Choroid plexus epithelial cell (primary cell): ENCODE results near the gene KCNMA1.

Experiments
- DNase-seq: peaks from one replicate; pipeline ENCODE4 v3.0.0-alpha.2; 2010; ENCODE audit warnings: low read depth
- H3K4me3 ChIP-seq: 2 replicates; pipeline ENCODE4 v1.5.1; 2011; ENCODE audit warnings: low read depth, mild to moderate bottlenecking, control low read depth, low read length, moderate library complexity
- TF ChIP-seq, protein P1 (sequence below): conservative IDR thresholded peaks from 2 replicates; pipeline ENCODE4 v1.5.1; 2011; ENCODE audit warnings: low read depth, mild to moderate bottlenecking, control low read depth, inconsistent platforms, low read length, moderate library complexity

KCNMA1 gene

DNA sequence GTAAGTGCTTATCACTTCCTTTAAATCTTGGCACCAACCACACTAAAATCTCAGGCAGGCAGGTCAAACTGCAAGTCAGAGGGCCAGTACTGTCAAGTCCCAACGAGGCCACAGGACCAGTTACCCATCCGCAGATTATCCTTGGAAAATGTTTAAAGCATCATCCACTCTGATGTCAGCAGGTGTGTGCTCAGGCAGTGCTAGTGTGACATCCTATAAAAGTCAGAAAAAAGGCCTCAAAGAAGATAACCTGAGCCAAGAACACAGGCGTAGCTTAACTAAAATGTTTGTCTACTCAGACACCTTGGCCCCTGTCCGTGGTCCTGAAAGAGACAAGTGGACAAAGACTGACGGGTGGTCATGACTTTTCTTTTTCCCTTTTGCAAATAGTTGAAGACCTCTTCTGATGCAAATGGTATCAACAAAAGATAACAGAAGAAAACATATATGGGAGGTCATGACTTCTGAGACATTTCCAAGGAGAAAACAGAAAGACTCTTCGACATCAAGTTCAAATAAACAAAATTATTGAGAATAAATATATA is 309.3 kb downstream of the KCNMA1 start:
- H3K4me3 ChIP-seq, result no peak overlapping the region
- TF ChIP-seq, protein P1, sequence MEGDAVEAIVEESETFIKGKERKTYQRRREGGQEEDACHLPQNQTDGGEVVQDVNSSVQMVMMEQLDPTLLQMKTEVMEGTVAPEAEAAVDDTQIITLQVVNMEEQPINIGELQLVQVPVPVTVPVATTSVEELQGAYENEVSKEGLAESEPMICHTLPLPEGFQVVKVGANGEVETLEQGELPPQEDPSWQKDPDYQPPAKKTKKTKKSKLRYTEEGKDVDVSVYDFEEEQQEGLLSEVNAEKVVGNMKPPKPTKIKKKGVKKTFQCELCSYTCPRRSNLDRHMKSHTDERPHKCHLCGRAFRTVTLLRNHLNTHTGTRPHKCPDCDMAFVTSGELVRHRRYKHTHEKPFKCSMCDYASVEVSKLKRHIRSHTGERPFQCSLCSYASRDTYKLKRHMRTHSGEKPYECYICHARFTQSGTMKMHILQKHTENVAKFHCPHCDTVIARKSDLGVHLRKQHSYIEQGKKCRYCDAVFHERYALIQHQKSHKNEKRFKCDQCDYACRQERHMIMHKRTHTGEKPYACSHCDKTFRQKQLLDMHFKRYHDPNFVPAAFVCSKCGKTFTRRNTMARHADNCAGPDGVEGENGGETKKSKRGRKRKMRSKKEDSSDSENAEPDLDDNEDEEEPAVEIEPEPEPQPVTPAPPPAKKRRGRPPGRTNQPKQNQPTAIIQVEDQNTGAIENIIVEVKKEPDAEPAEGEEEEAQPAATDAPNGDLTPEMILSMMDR, result no peak
- DNase-seq, result peak; percentile 63

DNA sequence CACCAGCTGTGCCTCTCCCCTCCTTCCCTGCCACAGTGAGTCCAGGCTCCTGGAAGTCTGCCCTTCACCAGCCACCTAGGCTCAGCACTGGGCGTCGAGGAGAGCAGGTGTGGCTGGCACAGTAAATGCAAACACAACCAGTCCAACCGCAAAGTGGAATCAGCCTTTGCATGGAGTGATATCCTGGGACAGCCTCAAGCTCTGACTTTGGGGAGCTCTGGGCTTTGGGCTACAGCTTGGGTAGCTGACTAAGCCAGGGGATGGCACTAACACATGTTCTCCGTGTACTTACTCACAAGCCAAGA is 312.4 kb downstream of the KCNMA1 start:
- DNase-seq, result no peak
- H3K4me3 ChIP-seq, result no peak overlapping the region
- TF ChIP-seq, protein P1, result no peak

DNA sequence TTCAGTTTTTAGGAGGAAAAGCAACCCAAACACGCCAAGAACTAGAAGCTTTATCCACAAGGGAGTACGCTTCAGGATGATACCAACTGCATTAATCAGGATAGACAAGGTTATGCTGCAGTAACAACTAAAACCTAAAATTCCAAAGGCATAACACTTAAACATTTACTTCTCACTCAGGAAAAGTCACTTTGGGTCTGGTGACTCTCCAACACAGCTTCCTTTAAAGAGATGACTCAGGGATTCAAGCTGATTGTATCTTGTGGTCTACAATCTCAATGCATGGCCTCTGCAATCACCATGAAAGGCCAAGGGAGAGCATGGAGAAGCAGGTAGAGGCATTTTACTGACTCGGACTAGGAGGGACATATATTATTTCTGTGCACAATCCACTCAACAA is 315.8 kb downstream of the KCNMA1 start:
- TF ChIP-seq, protein P1, result no peak
- DNase-seq, result no peak

DNA sequence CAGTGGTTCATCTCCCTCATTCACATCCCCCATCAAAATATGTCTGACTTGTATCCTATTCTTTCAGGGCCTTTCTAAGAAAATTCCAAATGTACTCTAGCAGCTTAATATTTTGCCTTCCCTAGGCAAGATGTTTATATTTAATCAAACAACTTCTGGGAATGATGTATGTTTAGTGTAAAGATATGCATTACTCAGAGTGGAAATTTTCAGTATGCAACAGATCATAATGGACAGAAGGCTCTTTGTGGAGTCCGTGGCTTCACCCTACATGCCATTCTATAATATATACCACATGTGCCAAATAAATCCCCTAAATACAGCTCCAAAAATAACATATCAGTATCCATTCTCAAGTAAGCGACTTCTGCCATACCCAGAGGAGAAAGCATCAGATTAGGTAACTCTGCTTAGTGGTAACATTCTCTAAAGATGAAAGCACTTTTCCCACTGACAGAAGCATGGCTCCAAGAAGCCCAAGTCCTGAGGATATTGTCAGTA is 316.6 kb downstream of the KCNMA1 start:
- H3K4me3 ChIP-seq, result no peak overlapping the region
- peak; percentile 76 for DNase-seq
- TF ChIP-seq, protein P1, result no peak

More for the DNA sequence above, 315.8 kb downstream of the KCNMA1 start:
- no peak overlapping the region for H3K4me3 ChIP-seq

DNA sequence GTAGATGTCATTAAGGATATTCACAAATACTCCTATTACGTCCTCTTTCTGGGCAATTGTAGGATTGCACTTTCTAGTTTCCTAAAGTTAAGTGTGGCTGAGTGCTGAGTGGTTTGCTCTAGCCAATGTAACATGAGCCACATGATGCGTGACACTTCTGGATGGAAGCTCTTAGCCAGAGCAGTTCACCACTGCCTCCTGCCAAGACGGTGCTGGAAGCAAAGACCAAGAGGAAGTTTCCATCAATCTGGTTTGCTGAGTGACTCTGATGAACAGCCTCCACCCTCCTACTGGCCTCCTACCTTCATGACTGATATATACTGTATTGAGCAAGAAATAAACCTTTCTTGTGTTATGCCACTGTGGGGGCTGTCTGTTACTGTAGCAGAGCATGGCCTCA is 318.1 kb downstream of the KCNMA1 start:
- DNase-seq, result peak; percentile 28
- TF ChIP-seq, protein P1, result no peak
- H3K4me3 ChIP-seq, result no peak overlapping the region

DNA sequence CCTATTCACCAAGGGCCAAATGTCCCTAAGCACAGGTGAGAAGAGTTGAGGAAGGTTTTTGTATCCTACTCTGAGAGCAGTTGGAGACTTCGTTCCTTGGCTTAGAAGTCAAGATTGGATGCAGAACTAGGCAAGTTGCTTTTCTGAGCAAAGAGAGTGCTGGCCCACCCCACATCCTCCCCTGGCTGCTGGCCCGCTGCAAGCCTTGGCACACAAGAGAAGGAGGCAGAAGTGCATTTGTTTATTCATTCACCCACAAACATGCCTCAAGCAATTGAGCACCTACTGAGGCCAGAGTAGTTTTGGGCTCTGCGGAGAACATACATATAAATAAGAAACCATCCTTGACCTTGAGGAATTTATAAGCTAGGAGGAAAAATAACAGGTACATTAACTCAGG is 318.9 kb downstream of the KCNMA1 start:
- DNase-seq, result no peak
- TF ChIP-seq, protein P1, result no peak
- no peak overlapping the region for H3K4me3 ChIP-seq

DNA sequence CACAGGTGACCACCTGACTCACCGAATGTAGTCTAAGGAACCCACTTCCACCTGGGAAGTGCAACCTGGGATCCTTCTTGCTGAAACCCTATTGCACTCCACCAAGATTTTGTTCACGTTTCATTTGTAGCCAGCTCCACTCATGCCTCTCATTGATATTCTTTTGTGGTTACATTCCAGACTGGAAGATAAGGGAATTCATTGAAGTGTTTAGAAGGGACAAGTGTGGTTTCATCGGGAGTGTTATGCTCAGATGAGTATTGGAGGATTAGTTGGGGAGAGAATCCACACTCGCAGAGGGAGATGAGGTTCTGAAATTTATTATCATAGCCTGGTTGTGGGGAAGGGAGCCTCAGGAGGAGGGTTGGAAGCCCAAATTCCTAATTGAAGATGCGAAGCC is 320.4 kb downstream of the KCNMA1 start:
- TF ChIP-seq, protein P1, result no peak
- H3K4me3 ChIP-seq, result no peak overlapping the region
- no peak for DNase-seq
